ENCODE data around the gene CHKB. TPM values are rescaled to one million over a fixed set of nuclear protein-coding genes. Genes with fewer than 3 reads are reported as not detected.
A peak's percentile ranks its signal among the peaks of the same experiment; 100 is the strongest.

Gene CHKB
- total and polyA plus RNA-seq, 10 of the 15 experiments (the other 5 are each of a cell fraction or from before 2014, with no cell fraction given): 10.0 to 93.9 (median 57.0) TPM

GRCh38 chr22:50537765-50538164 is 44.9 kb downstream of the CHKB start:
- Histone ChIP-seq H3K4me2 (ENCODE audit: control insufficient read depth, insufficient read depth) (0 out of 2 replicates have a peak overlapping the region, but pooled peaks have one; percentile 23), H3K9ac (ENCODE audit: control insufficient read depth, insufficient read depth, low read length) (peak overlapping the region; percentile 64; the same call in 1 of the 2 replicates), H3K4me3 (peak overlapping the region; percentile 28; the same call in 1 of the 2 replicates), H3K27ac (ENCODE audit: control insufficient read depth, insufficient read depth) (peak overlapping the region; percentile 100), H3K4me1 (ENCODE audit: control insufficient read depth, insufficient read depth, low read length) (peaks cover 68% of the 10 kb centered on the region), H3K27me3 (replicated peaks in 1 of 2; ENCODE audit: control insufficient read depth in 2 of 2, insufficient read depth in 2 of 2, low read length in 1 of 2) (no peaks in the 10 kb centered on the region), H3K36me3 (ENCODE audit: control insufficient read depth in 2 of 2, insufficient read depth in 2 of 2, low read length in 1 of 2) (no peaks in the 10 kb centered on the region), H3K79me2 (ENCODE audit: control insufficient read depth, insufficient read depth, low read length) (peaks cover 12% of the 10 kb centered on the region), H2AFZ (ENCODE audit: control insufficient read depth, low read depth, low read length) (no peak overlapping the region), H3K9me3 (replicated peaks; ENCODE audit: control insufficient read depth, insufficient read depth, low read length) (no peaks in the 10 kb centered on the region), H4K20me1 (ENCODE audit: control insufficient read depth, insufficient read depth) (no peaks in the 10 kb centered on the region)
- ATAC-seq (no peak), FAIRE-seq (no peak), DNase-seq (ENCODE audit: low read depth, low spot score) (no peak)
- no TSS peak for BruUV-seq (replicated peaks)
- WGBS (ENCODE audit: insufficient coverage, insufficient replicate concordance, low lambda C conversion rate, missing lambda C conversion rate): 95% methylated on average over 13 of the region's 13 CpGs
- ChIA-PET RAD21 (ENCODE audit: unreplicated experiment) (interaction anchor here (2.3 to 6.1 kb wide), 2 partner anchors 11 to 84 kb away, joined by 5 to 106 read pairs; partner anchors contain the start of genes SCO2 and TYMP), CTCF (interaction anchor here (2.0 to 2.5 kb wide), 2 partner anchors 12 to 83 kb away, joined by 7 to 12 read pairs; partner anchors contain the start of gene SCO2), POLR2A (interaction anchor here (3.0 to 10.0 kb wide), 2 partner anchors 10 to 11 kb away, joined by 15 to 232 read pairs; partner anchors contain the start of genes SCO2 and TYMP), SMC1A (ENCODE audit: uncharacterized antibody, unreplicated experiment) (interaction anchor here (2.1 kb wide), 1 partner anchor 26 kb away, joined by 14 read pairs; the partner anchor contains the start of gene SYCE3)
- in situ Hi-C loops (cut with MboI): loop anchor here (10.0 kb wide), 1 partner anchor 573 kb away; the partner anchor contains the start of gene PIM3
- TF ChIP-seq EGR1 (IDR thresholded peaks at IDR 0.05; ENCODE audit: borderline replicate concordance in 1 of 2, low read depth in 2 of 2, low read length in 2 of 2) (no peak), IKZF2 (IDR thresholded peaks at IDR 0.05) (peak in 1 of 2 experiments; percentile 12; a peak in 1 of 4 replicates), POU2F2 (IDR thresholded peaks at IDR 0.05; ENCODE audit: borderline replicate concordance, low read depth, low read length) (no peak), TBL1XR1 (IDR thresholded peaks at IDR 0.05; ENCODE audit: low read depth, low read length) (no peak), NFYB (IDR thresholded peaks at IDR 0.05; ENCODE audit: insufficient read depth, low read depth, low read length) (no peak), SIX5 (IDR thresholded peaks at IDR 0.05; ENCODE audit: low read depth, low read length, severe bottlenecking) (no peak)
- TF ChIP-seq, protein P1, sequence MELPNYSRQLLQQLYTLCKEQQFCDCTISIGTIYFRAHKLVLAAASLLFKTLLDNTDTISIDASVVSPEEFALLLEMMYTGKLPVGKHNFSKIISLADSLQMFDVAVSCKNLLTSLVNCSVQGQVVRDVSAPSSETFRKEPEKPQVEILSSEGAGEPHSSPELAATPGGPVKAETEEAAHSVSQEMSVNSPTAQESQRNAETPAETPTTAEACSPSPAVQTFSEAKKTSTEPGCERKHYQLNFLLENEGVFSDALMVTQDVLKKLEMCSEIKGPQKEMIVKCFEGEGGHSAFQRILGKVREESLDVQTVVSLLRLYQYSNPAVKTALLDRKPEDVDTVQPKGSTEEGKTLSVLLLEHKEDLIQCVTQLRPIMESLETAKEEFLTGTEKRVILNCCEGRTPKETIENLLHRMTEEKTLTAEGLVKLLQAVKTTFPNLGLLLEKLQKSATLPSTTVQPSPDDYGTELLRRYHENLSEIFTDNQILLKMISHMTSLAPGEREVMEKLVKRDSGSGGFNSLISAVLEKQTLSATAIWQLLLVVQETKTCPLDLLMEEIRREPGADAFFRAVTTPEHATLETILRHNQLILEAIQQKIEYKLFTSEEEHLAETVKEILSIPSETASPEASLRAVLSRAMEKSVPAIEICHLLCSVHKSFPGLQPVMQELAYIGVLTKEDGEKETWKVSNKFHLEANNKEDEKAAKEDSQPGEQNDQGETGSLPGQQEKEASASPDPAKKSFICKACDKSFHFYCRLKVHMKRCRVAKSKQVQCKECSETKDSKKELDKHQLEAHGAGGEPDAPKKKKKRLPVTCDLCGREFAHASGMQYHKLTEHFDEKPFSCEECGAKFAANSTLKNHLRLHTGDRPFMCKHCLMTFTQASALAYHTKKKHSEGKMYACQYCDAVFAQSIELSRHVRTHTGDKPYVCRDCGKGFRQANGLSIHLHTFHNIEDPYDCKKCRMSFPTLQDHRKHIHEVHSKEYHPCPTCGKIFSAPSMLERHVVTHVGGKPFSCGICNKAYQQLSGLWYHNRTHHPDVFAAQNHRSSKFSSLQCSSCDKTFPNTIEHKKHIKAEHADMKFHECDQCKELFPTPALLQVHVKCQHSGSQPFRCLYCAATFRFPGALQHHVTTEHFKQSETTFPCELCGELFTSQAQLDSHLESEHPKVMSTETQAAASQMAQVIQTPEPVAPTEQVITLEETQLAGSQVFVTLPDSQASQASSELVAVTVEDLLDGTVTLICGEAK (IDR thresholded peaks at IDR 0.05; ENCODE audit: borderline replicate concordance): 0 out of 2 replicates have a peak, but pooled peaks have one; percentile 33
- TF ChIP-seq, protein P2, sequence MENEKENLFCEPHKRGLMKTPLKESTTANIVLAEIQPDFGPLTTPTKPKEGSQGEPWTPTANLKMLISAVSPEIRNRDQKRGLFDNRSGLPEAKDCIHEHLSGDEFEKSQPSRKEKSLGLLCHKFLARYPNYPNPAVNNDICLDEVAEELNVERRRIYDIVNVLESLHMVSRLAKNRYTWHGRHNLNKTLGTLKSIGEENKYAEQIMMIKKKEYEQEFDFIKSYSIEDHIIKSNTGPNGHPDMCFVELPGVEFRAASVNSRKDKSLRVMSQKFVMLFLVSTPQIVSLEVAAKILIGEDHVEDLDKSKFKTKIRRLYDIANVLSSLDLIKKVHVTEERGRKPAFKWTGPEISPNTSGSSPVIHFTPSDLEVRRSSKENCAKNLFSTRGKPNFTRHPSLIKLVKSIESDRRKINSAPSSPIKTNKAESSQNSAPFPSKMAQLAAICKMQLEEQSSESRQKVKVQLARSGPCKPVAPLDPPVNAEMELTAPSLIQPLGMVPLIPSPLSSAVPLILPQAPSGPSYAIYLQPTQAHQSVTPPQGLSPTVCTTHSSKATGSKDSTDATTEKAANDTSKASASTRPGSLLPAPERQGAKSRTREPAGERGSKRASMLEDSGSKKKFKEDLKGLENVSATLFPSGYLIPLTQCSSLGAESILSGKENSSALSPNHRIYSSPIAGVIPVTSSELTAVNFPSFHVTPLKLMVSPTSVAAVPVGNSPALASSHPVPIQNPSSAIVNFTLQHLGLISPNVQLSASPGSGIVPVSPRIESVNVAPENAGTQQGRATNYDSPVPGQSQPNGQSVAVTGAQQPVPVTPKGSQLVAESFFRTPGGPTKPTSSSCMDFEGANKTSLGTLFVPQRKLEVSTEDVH (IDR thresholded peaks at IDR 0.05; ENCODE audit: low read depth, partially characterized antibody): no peak
- TF ChIP-seq, protein P3, sequence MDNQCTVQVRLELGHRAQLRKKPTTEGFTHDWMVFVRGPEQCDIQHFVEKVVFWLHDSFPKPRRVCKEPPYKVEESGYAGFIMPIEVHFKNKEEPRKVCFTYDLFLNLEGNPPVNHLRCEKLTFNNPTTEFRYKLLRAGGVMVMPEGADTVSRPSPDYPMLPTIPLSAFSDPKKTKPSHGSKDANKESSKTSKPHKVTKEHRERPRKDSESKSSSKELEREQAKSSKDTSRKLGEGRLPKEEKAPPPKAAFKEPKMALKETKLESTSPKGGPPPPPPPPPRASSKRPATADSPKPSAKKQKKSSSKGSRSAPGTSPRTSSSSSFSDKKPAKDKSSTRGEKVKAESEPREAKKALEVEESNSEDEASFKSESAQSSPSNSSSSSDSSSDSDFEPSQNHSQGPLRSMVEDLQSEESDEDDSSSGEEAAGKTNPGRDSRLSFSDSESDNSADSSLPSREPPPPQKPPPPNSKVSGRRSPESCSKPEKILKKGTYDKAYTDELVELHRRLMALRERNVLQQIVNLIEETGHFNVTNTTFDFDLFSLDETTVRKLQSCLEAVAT (IDR thresholded peaks at IDR 0.05): peak; percentile 95
- intact Hi-C loops (cut with micrococcal nuclease; ENCODE audit: unreplicated experiment): no loop called here

Measured in GM12878 (cell line).